Measurements from ENCODE around the gene POC1A. TPM values are rescaled to one million over a fixed set of nuclear protein-coding genes. Genes with fewer than 3 reads are reported as not detected.

Gene POC1A
- total RNA-seq, 1 experiment from 2014 or later: 25.7 TPM

DNA sequence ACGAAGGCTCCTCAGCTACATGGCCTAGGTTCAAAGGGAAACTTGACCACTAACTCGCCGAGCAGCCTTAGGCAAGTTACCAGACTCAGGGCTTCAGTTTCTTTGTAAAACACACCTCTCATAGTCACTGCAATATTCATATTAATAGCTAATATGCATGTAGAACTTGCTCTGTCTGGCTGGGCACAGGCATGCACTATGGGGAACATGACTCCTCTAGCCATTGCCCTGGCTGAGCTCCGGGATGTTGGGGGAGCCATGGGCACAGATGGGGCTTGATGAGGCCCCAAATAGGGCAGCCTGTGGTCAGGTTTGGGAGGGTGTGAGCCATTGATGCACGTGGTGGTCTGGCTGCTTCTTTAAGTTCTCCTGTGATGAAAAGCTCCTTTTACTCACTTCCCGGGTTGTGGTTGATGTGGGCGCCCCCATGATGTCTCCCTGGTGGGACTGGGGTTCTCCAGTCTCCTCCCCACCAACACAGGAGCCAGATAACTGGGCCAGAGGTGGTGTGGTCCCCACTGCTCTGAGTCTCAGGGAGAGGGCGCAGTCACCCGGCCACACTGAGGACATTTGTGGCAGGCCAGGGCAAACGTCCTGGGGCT is 68.4 kb downstream of the POC1A start:
- TF ChIP-seq POLR2AphosphoS5 (IDR thresholded peaks at IDR 0.05; ENCODE audit: low read depth, low read length): no peak
- TF ChIP-seq CTCF (IDR thresholded peaks at IDR 0.05): no peak
- no peak for TF ChIP-seq REST (IDR thresholded peaks at IDR 0.05; ENCODE audit: insufficient read depth in 1 of 2, low read depth in 2 of 2, low read length in 1 of 2)
- no peak for TF ChIP-seq SIN3A (IDR thresholded peaks at IDR 0.05; ENCODE audit: borderline replicate concordance, insufficient read depth, low read depth, low read length)
- TF ChIP-seq TCF7L2 (IDR thresholded peaks at IDR 0.05; ENCODE audit: low read depth, low read length): no peak
- Histone ChIP-seq H3K27me3 (ENCODE audit: control insufficient read depth, insufficient read depth, low read length) (no peaks in the 10 kb centered on the region), H3K4me1 (ENCODE audit: control insufficient read depth, insufficient read depth, low read length) (no peaks in the 10 kb centered on the region; the same call in 1 of the 2 replicates), H3K27ac (ENCODE audit: low read length) (no peak overlapping the region), H3K9me3 (ENCODE audit: control insufficient read depth, insufficient read depth, low read depth, low read length) (no peaks in the 10 kb centered on the region), H3K36me3 (ENCODE audit: control insufficient read depth, insufficient read depth, low read length) (no peaks in the 10 kb centered on the region), H3K4me3 (ENCODE audit: low read depth in 2 of 2, low read length in 2 of 2) (no peak overlapping the region)
- intact Hi-C loops (cut with micrococcal nuclease; ENCODE audit: unreplicated experiment): no loop called here
- in situ Hi-C loops (cut with HindIII; ENCODE audit: low pct_unique_long_range_greater_than_20kb, low sequenced_read_pairs): no loop called here
- ChIA-PET POLR2A (interaction anchor here (0.6 kb wide), 1 partner anchor 497 kb away, joined by 5 read pairs; no protein-coding TSS in a partner anchor), CTCF (no interaction called here)
- BruUV-seq (replicated peaks): no TSS peak
- DNase-seq (ENCODE audit: low read depth, low spot score): no peak
- no peak for ATAC-seq

DNA sequence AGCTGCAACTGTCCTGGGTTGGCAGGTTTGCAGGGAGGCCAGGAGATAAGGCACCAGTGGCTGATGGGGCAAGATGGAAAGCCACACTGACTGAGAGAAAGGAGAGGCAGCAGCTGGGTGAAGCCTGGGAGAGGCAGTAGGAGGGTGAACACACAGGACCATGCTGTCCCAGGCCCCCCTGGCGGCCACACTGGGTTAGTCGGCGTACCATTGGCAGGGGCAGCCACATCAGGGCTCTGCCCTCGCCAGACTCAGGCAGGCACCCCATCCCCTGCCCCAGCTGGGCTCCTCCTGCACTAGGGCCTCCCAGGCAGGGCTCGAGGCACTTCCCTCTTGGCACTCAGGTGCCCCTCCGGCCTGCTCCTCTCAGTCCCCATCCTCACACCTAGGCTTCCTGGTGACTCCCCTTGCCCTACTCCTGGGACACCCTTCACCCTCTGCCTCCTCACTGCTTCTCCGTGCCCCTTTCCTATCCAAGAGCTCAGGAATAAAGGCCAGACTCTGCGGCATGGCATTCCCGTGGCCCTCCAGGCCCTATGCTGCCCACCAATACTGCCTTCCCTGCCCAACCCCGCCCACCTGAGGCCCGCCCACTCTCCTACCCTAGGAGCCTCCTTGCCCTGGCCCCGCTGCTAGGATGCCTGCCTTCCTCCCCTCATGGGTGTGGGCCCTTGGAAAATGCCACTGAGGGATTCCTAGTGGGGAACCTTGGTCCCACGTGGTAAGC is 69.1 kb downstream of the POC1A start:
- H3K9me3 ChIP-seq (ENCODE audit: control insufficient read depth, insufficient read depth, low read depth, low read length): no peaks in the 10 kb centered on the region
- no peak for TF ChIP-seq TCF7L2 (IDR thresholded peaks at IDR 0.05; ENCODE audit: low read depth, low read length)
- no peak for TF ChIP-seq CTCF (IDR thresholded peaks at IDR 0.05)
- no peak for TF ChIP-seq POLR2AphosphoS5 (IDR thresholded peaks at IDR 0.05; ENCODE audit: low read depth, low read length)
- no peak for TF ChIP-seq SIN3A (IDR thresholded peaks at IDR 0.05; ENCODE audit: borderline replicate concordance, insufficient read depth, low read depth, low read length)
- TF ChIP-seq REST (IDR thresholded peaks at IDR 0.05; ENCODE audit: insufficient read depth in 1 of 2, low read depth in 2 of 2, low read length in 1 of 2): no peak
- DNase-seq (ENCODE audit: low read depth, low spot score): no peak
- ChIA-PET POLR2A (interaction anchor here (0.6 kb wide), 1 partner anchor 497 kb away, joined by 5 read pairs; no protein-coding TSS in a partner anchor), CTCF (no interaction called here)
- BruUV-seq (replicated peaks): no TSS peak
- no peak overlapping the region for H3K27ac ChIP-seq (ENCODE audit: low read length)
- ATAC-seq: peak; percentile 81
- H3K4me3 ChIP-seq (ENCODE audit: low read depth in 2 of 2, low read length in 2 of 2): no peak overlapping the region
- H3K27me3 ChIP-seq (ENCODE audit: control insufficient read depth, insufficient read depth, low read length): no peaks in the 10 kb centered on the region
- intact Hi-C loops (cut with micrococcal nuclease; ENCODE audit: unreplicated experiment) (no loop called here), in situ Hi-C loops (cut with HindIII; ENCODE audit: low pct_unique_long_range_greater_than_20kb, low sequenced_read_pairs) (no loop called here)
- H3K36me3 ChIP-seq (ENCODE audit: control insufficient read depth, insufficient read depth, low read length): no peaks in the 10 kb centered on the region
- no peaks in the 10 kb centered on the region; the same call in 1 of the 2 replicates for H3K4me1 ChIP-seq (ENCODE audit: control insufficient read depth, insufficient read depth, low read length)

Measured in Panc1 (cell line).